Trophoblast cell (in vitro differentiated cells and primary cell): ENCODE data around the gene GTF2IRD1.
"Not testable (repeated sequence)": the region's sequence is repeated elsewhere in the genome, so short reads cannot be mapped to it uniquely, and the experiment has no call there.

ENCODE experiments used
- DNase-seq, 2 donors: peaks; one replicate each; pipeline ENCODE4 v3.0.0-alpha.2; 2016
- H2AFZ ChIP-seq: 2 replicates; pipeline ENCODE4 v1.6.1; 2013; ENCODE audit warnings: low read length, moderate library complexity, mild to moderate bottlenecking; ENCODE audit not compliant: insufficient read depth, poor library complexity
- H2AK5ac ChIP-seq: 2 replicates; pipeline ENCODE4 v1.6.1; 2013; ENCODE audit warnings: mild to moderate bottlenecking, low read length
- H2BK120ac ChIP-seq: 2 replicates; pipeline ENCODE4 v1.6.1; 2013; ENCODE audit warnings: low read length, mild to moderate bottlenecking, moderate library complexity; ENCODE audit not compliant: insufficient read depth, poor library complexity
- H2BK12ac ChIP-seq: 2 replicates; pipeline ENCODE4 v1.6.1; 2013; ENCODE audit warnings: mild to moderate bottlenecking, low read length, moderate library complexity
- H2BK5ac ChIP-seq: 2 replicates; pipeline ENCODE4 v1.6.1; 2013; ENCODE audit warnings: low read length, low read depth, moderate library complexity, mild to moderate bottlenecking; ENCODE audit not compliant: poor library complexity
- H3K14ac ChIP-seq: 2 replicates; pipeline ENCODE4 v1.6.1; 2013; ENCODE audit warnings: mild to moderate bottlenecking, low read length
- H3K18ac ChIP-seq: 2 replicates; pipeline ENCODE4 v1.6.1; 2013; ENCODE audit warnings: mild to moderate bottlenecking, low read length
- H3K23ac ChIP-seq: 2 replicates; pipeline ENCODE4 v1.6.1; 2013; ENCODE audit warnings: low read length
- H3K27ac ChIP-seq: 2 replicates; pipeline ENCODE4 v1.5.1; 2013; ENCODE audit warnings: low read depth, mild to moderate bottlenecking, inconsistent platforms, low read length, moderate library complexity
- H3K27me3 ChIP-seq: 2 replicates; pipeline ENCODE4 v1.6.1; 2013; ENCODE audit warnings: inconsistent platforms, mild to moderate bottlenecking, low read length, moderate library complexity; ENCODE audit not compliant: insufficient read depth
- H3K36me3 ChIP-seq, 2 experiments: 1 replicate in 1 of 2; 2 replicates in 1 of 2; pipeline ENCODE4 v1.6.1; 2013; ENCODE audit warnings: low read length in 2 of 2, mild to moderate bottlenecking in 2 of 2, moderate library complexity in 1 of 2; ENCODE audit not compliant: insufficient read depth in 2 of 2, control insufficient read depth in 1 of 2
- H3K4ac ChIP-seq: 2 replicates; pipeline ENCODE4 v1.6.1; 2013; ENCODE audit warnings: low read depth, mild to moderate bottlenecking, low read length, moderate library complexity
- H3K4me1 ChIP-seq, 2 experiments: 1 replicate in 1 of 2; 2 replicates in 1 of 2; pipeline ENCODE4 v1.6.1; 2013; ENCODE audit warnings: low read length in 2 of 2, mild to moderate bottlenecking in 2 of 2, moderate library complexity in 1 of 2; ENCODE audit not compliant: insufficient read depth in 2 of 2, control insufficient read depth in 1 of 2
- H3K4me2 ChIP-seq: 2 replicates; pipeline ENCODE4 v1.6.1; 2013; ENCODE audit warnings: inconsistent platforms, mild to moderate bottlenecking, low read length, moderate library complexity
- H3K4me3 ChIP-seq: 2 replicates; pipeline ENCODE4 v1.5.1; 2013; ENCODE audit warnings: mild to moderate bottlenecking, low read depth, low read length, inconsistent platforms
- H3K79me1 ChIP-seq: one replicate; pipeline ENCODE4 v1.6.1; 2013; ENCODE audit warnings: low read length
- H3K79me2 ChIP-seq: 2 replicates; pipeline ENCODE4 v1.6.1; 2013; ENCODE audit warnings: low read length, mild to moderate bottlenecking; ENCODE audit not compliant: control insufficient read depth, insufficient read depth, poor library complexity
- H3K9ac ChIP-seq: 2 replicates; pipeline ENCODE4 v1.6.1; 2013; ENCODE audit warnings: mild to moderate bottlenecking, low read length
- H3K9me3 ChIP-seq: 2 replicates; pipeline ENCODE4 v1.6.1; 2013; ENCODE audit warnings: low read depth, mild to moderate bottlenecking, control low read depth, inconsistent platforms, low read length; ENCODE audit not compliant: insufficient read depth
- H4K12ac ChIP-seq: 2 replicates; pipeline ENCODE4 v1.6.1; 2013; ENCODE audit warnings: low read depth, mild to moderate bottlenecking, low read length, moderate library complexity
- H4K8ac ChIP-seq: 2 replicates; pipeline ENCODE4 v1.6.1; 2013; ENCODE audit warnings: low read depth, mild to moderate bottlenecking, low read length, moderate library complexity
- H4K91ac ChIP-seq: one replicate; pipeline ENCODE4 v1.6.1; 2013; ENCODE audit warnings: low read depth, mild to moderate bottlenecking, low read length, moderate library complexity
- WGBS: extraction: QIAGEN DNeasy Blood & Tissue Kit; methylation state at CpG from one replicate; pipeline ENCODE4 v1.1.7; 2013; ENCODE audit warnings: missing lambda C conversion rate; ENCODE audit not compliant: insufficient read length, insufficient coverage; ENCODE audit errors: extremely low coverage; 5-methylcytosine and 5-hydroxymethylcytosine counted together

GTF2IRD1 gene

GRCh38 chr7:74541937-74542336, 88.2 kb downstream of the GTF2IRD1 start:
- H3K4me3 ChIP-seq, H4K8ac ChIP-seq, H2BK5ac ChIP-seq, H3K27ac ChIP-seq, H4K91ac ChIP-seq, H3K4me2 ChIP-seq, H3K79me1 ChIP-seq, H2AK5ac ChIP-seq, H2BK12ac ChIP-seq, H3K9me3 ChIP-seq, H3K23ac ChIP-seq, H2BK120ac ChIP-seq, H3K14ac ChIP-seq, H3K18ac ChIP-seq, H4K12ac ChIP-seq, H3K79me2 ChIP-seq, DNase-seq, H3K4me1 ChIP-seq, H3K9ac ChIP-seq, H3K4ac ChIP-seq, H3K27me3 ChIP-seq, H2AFZ ChIP-seq: not testable (repeated sequence)
- H3K36me3 ChIP-seq: peaks cover 30% of the 10 kb centered on the region in 2 experiments
- no CpG with 5 or more reads among the region's 5 CpGs for WGBS

GRCh38 chr7:74542558-74543117, 88.9 kb downstream of the GTF2IRD1 start:
- Histone ChIP-seq H2AFZ (no peak overlapping the region), H3K23ac (no peak overlapping the region), H3K14ac (no peak overlapping the region), H3K9me3 (no peaks in the 10 kb centered on the region), H3K36me3 (peaks cover 33% of the 10 kb centered on the region in 2 experiments), H2BK12ac (no peak overlapping the region), H3K27ac (no peak overlapping the region), H2BK5ac (no peak overlapping the region), H3K79me1 (no peaks in the 10 kb centered on the region), H4K12ac (no peak overlapping the region), H3K27me3 (no peaks in the 10 kb centered on the region), H4K91ac (no peak overlapping the region), H3K79me2 (no peaks in the 10 kb centered on the region), H3K4ac (no peak overlapping the region), H3K9ac (no peak overlapping the region), H3K18ac (no peak overlapping the region), H3K4me3 (no peak overlapping the region), H3K4me1 (peaks cover 0 to 3% of the 10 kb centered on the region in 2 experiments), H2BK120ac (no peak overlapping the region), H2AK5ac (no peak overlapping the region), H4K8ac (no peak overlapping the region), H3K4me2 (no peak overlapping the region)
- no CpG with 5 or more reads among the region's 9 CpGs for WGBS
- no peak for DNase-seq

GRCh38 chr7:74544706-74545469, 91.2 kb downstream of the GTF2IRD1 start:
- no peak overlapping the region for H4K8ac ChIP-seq
- no peak overlapping the region for H3K9ac ChIP-seq
- no peak overlapping the region for H3K23ac ChIP-seq
- no peak overlapping the region for H2BK12ac ChIP-seq
- H2AK5ac ChIP-seq: no peak overlapping the region
- DNase-seq: peak; percentile 82 to 91
- no peak overlapping the region for H4K91ac ChIP-seq
- H3K4me2 ChIP-seq: no peak overlapping the region
- no peaks in the 10 kb centered on the region for H3K9me3 ChIP-seq
- H3K4me1 ChIP-seq: no peaks in the 10 kb centered on the region
- H3K4me3 ChIP-seq: no peak overlapping the region
- no peak overlapping the region for H2AFZ ChIP-seq
- H4K12ac ChIP-seq: no peak overlapping the region
- peaks cover 22 to 24% of the 10 kb centered on the region in 2 experiments for H3K36me3 ChIP-seq
- no peak overlapping the region for H2BK5ac ChIP-seq
- H3K27me3 ChIP-seq: no peaks in the 10 kb centered on the region
- no peaks in the 10 kb centered on the region for H3K79me1 ChIP-seq
- no peak overlapping the region for H2BK120ac ChIP-seq
- no CpG with 5 or more reads among the region's 12 CpGs for WGBS
- no peak overlapping the region for H3K4ac ChIP-seq
- no peak overlapping the region for H3K27ac ChIP-seq
- H3K79me2 ChIP-seq: no peaks in the 10 kb centered on the region
- no peak overlapping the region for H3K14ac ChIP-seq
- no peak overlapping the region for H3K18ac ChIP-seq

GRCh38 chr7:74545921-74546320, 92.2 kb downstream of the GTF2IRD1 start:
- no peak overlapping the region for H2BK12ac ChIP-seq
- H3K9ac ChIP-seq: no peak overlapping the region
- no peak overlapping the region for H3K27ac ChIP-seq
- H4K8ac ChIP-seq: no peak overlapping the region
- no peak overlapping the region for H4K12ac ChIP-seq
- no peak overlapping the region for H3K4me3 ChIP-seq
- no peak overlapping the region for H3K4me2 ChIP-seq
- H3K23ac ChIP-seq: no peak overlapping the region
- H3K27me3 ChIP-seq: no peaks in the 10 kb centered on the region
- H3K36me3 ChIP-seq: peaks cover 22 to 23% of the 10 kb centered on the region in 2 experiments
- H2BK5ac ChIP-seq: no peak overlapping the region
- no peak for DNase-seq
- H3K79me1 ChIP-seq: no peaks in the 10 kb centered on the region
- H2AFZ ChIP-seq: no peak overlapping the region
- no peak overlapping the region for H2BK120ac ChIP-seq
- no peak overlapping the region for H4K91ac ChIP-seq
- no peaks in the 10 kb centered on the region for H3K79me2 ChIP-seq
- no peak overlapping the region for H2AK5ac ChIP-seq
- H3K18ac ChIP-seq: no peak overlapping the region
- no peak overlapping the region for H3K14ac ChIP-seq
- no peaks in the 10 kb centered on the region for H3K9me3 ChIP-seq
- WGBS: no CpG with 5 or more reads among the region's 8 CpGs
- H3K4ac ChIP-seq: no peak overlapping the region
- no peaks in the 10 kb centered on the region for H3K4me1 ChIP-seq
